HG02840 (cell line): Measurements from ENCODE around the gene XPA.
"Not testable (repeated sequence)": the region's sequence is repeated elsewhere in the genome, so short reads cannot be mapped to it uniquely, and the experiment has no call there.

Source experiments
- ATAC-seq: cut with Tn5 transposase; IDR thresholded peaks from one replicate; pipeline ENCODE4 v1.9.1; 2021; ENCODE audit warnings: mild to moderate bottlenecking, moderate library complexity, moderate number of reproducible peaks; ENCODE audit not compliant: unreplicated experiment, low FRiP score

The XPA gene

GRCh38 chr9:97696803-97697601 is at the start of gene XPA:
Gene XPA (minus strand): TSS chr9:97697340. CDS start chr9:97697292, 48 bp downstream.
- peak; percentile 87 for ATAC-seq

GRCh38 chr9:97744710-97745708 is 47.9 kb upstream of the XPA start:
- ATAC-seq: no peak

- ATAC-seq: not testable (repeated sequence)
Measured at GRCh38 chr9:97744025-97744424, 46.9 kb upstream of the XPA start.

GRCh38 chr9:97742545-97742944 is 45.4 kb upstream of the XPA start:
- ATAC-seq: no peak

GRCh38 chr9:97741947-97742346 is 44.8 kb upstream of the XPA start:
- ATAC-seq: no peak

GRCh38 chr9:97740848-97741821 is 44.0 kb upstream of the XPA start:
- no peak for ATAC-seq

- ATAC-seq: no peak
Measured at GRCh38 chr9:97737429-97737828, 40.3 kb upstream of the XPA start.

GRCh38 chr9:97735070-97735600 is 38.0 kb upstream of the XPA start:
- no peak for ATAC-seq

GRCh38 chr9:97726716-97727115 is 29.6 kb upstream of the XPA start:
- no peak for ATAC-seq

GRCh38 chr9:97723819-97724218 is 26.7 kb upstream of the XPA start:
- ATAC-seq: no peak

- ATAC-seq: no peak
Measured at GRCh38 chr9:97722331-97722730, 25.2 kb upstream of the XPA start.

- ATAC-seq: no peak
Measured at GRCh38 chr9:97721396-97721795, 24.3 kb upstream of the XPA start.

- ATAC-seq: no peak
Measured at GRCh38 chr9:97717866-97718265, 20.7 kb upstream of the XPA start.

GRCh38 chr9:97714435-97714834 is 17.3 kb upstream of the XPA start:
- ATAC-seq: no peak

GRCh38 chr9:97711223-97711626 is 14.1 kb upstream of the XPA start:
- ATAC-seq: no peak

GRCh38 chr9:97710356-97711222 is 13.4 kb upstream of the XPA start:
- ATAC-seq: peak; percentile 73

- ATAC-seq: no peak
Measured at GRCh38 chr9:97706246-97706645, 9.1 kb upstream of the XPA start.

- no peak for ATAC-seq
Measured at GRCh38 chr9:97705354-97705950, 8.3 kb upstream of the XPA start.

GRCh38 chr9:97704851-97705250 is 7.7 kb upstream of the XPA start:
- no peak for ATAC-seq
